ENCODE data around the gene HOXC10.

DNA sequence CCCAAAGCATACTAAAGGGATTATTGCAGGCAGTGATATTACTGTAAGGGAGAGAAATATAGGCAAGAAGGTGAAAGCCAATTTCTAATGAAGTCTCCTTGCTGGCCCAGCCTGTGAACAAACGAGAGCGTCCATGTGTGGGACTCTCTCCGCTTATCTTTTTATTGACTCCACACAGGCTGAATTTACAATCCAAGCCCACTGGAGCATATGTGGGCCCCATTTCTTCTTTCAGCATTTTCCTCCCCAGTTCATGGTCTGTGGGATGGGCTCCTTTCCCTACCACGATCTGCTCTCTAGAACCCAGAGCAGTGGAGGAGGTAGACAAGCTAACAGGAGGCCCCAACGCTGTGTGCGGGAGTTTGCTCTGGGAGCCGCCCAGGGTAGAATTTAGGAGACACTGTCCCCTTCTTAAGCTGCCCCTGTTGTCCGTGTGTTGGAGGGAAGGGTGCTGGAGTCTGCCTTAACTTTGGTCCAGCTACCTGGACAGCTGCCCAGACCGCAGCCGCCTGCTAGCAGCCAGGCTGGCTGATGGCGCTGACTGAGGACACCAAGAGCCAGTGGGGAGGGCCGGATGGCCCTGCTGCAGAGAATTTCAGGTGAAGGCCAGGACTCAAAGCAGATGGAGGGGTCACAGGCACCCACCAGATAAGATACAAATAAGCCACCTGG, 15.2 kb upstream of the HOXC10 start:
- TF ChIP-seq, protein P1, sequence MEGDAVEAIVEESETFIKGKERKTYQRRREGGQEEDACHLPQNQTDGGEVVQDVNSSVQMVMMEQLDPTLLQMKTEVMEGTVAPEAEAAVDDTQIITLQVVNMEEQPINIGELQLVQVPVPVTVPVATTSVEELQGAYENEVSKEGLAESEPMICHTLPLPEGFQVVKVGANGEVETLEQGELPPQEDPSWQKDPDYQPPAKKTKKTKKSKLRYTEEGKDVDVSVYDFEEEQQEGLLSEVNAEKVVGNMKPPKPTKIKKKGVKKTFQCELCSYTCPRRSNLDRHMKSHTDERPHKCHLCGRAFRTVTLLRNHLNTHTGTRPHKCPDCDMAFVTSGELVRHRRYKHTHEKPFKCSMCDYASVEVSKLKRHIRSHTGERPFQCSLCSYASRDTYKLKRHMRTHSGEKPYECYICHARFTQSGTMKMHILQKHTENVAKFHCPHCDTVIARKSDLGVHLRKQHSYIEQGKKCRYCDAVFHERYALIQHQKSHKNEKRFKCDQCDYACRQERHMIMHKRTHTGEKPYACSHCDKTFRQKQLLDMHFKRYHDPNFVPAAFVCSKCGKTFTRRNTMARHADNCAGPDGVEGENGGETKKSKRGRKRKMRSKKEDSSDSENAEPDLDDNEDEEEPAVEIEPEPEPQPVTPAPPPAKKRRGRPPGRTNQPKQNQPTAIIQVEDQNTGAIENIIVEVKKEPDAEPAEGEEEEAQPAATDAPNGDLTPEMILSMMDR (IDR thresholded peaks at IDR 0.05 in 2 of 3, conservative IDR thresholded peaks at IDR 0.05 in 1 of 3; ENCODE audit: borderline replicate concordance in 1 of 3, insufficient read depth in 1 of 3, low read depth in 2 of 3, low read length in 2 of 3) = no peak
- TF ChIP-seq POLR2A (IDR thresholded peaks at IDR 0.05; ENCODE audit: borderline replicate concordance, extremely low read depth, insufficient read depth, insufficient read length) (no peak), ZNF274 (IDR thresholded peaks at IDR 0.05; ENCODE audit: low read depth, low read length) (no peak), JUND (IDR thresholded peaks at IDR 0.05) (no peak), POLR2AphosphoS5 (IDR thresholded peaks at IDR 0.05; ENCODE audit: low read depth, low read length) (no peak), YY1 (IDR thresholded peaks at IDR 0.05; ENCODE audit: extremely low read depth, insufficient replicate concordance, low read depth, low read length) (no peak), ZFX (IDR thresholded peaks at IDR 0.05) (no peak), EZH2phosphoT487 (IDR thresholded peaks at IDR 0.05; ENCODE audit: borderline replicate concordance) (no peak), RAD21 (IDR thresholded peaks at IDR 0.05; ENCODE audit: low read depth) (no peak), EZH2 (IDR thresholded peaks at IDR 0.05) (no peak), SIN3A (IDR thresholded peaks at IDR 0.05; ENCODE audit: low read depth) (no peak)
- TF ChIP-seq, protein P2, sequence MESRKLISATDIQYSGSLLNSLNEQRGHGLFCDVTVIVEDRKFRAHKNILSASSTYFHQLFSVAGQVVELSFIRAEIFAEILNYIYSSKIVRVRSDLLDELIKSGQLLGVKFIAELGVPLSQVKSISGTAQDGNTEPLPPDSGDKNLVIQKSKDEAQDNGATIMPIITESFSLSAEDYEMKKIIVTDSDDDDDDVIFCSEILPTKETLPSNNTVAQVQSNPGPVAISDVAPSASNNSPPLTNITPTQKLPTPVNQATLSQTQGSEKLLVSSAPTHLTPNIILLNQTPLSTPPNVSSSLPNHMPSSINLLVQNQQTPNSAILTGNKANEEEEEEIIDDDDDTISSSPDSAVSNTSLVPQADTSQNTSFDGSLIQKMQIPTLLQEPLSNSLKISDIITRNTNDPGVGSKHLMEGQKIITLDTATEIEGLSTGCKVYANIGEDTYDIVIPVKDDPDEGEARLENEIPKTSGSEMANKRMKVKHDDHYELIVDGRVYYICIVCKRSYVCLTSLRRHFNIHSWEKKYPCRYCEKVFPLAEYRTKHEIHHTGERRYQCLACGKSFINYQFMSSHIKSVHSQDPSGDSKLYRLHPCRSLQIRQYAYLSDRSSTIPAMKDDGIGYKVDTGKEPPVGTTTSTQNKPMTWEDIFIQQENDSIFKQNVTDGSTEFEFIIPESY (IDR thresholded peaks at IDR 0.05; ENCODE audit: extremely low read depth, insufficient replicate concordance, low read length) = no peak
